ENCODE results near the gene RNASE13. TPM values are rescaled to one million over a fixed set of nuclear protein-coding genes. Genes with fewer than 3 reads are reported as not detected.
A peak's percentile ranks its signal among the peaks of the same experiment; 100 is the strongest.
"Not testable (repeated sequence)": the region's sequence is repeated elsewhere in the genome, so short reads cannot be mapped to it uniquely, and the experiment has no call there.

The RNASE13 gene
- total RNA-seq, 4 donors from 2014 or later, result not detected

GRCh38 chr14:21014761-21015190 is 19.8 kb downstream of the RNASE13 start:
- intact Hi-C loops (cut with DNase I; ENCODE audit: low total_unique reads), result loop anchor here (10.0 kb wide), 1 partner anchor 80 kb away; the partner anchor contains the start of gene ZNF219
- peak; percentile 89 to 97 for DNase-seq (ENCODE audit: low spot score in 2 of 2)
- 2% methylated on average over 4 of the region's 4 CpGs for WGBS, 2 donors
- H3K4me3 ChIP-seq (ENCODE audit: low read depth, poor library complexity, severe bottlenecking), result no peak overlapping the region
- TF ChIP-seq POLR2A (IDR thresholded peaks at IDR 0.05) (no peak), CTCF (IDR thresholded peaks at IDR 0.05) (peak in 1 of 3 donors; percentile 70)

- peak in 1 of 2 donors; percentile 66 for DNase-seq (ENCODE audit: low spot score in 2 of 2)
These were observed 23.5 kb downstream of the RNASE13 start for GRCh38 chr14:21011136-21011535.

GRCh38 chr14:21009721-21010120 is 24.9 kb downstream of the RNASE13 start:
- not testable (repeated sequence) for DNase-seq (ENCODE audit: low spot score in 2 of 2); H3K4me3 ChIP-seq (ENCODE audit: low read depth, poor library complexity, severe bottlenecking)
- WGBS, 2 donors, result 83% methylated on average over 3 of the region's 3 CpGs
- intact Hi-C loops (cut with DNase I; ENCODE audit: low total_unique reads), result loop anchor here (10.0 kb wide), 1 partner anchor 85 kb away; the partner anchor contains the start of gene ZNF219

More at GRCh38 chr14:21011136-21011535, 23.5 kb downstream of the RNASE13 start:
- intact Hi-C loops (cut with DNase I; ENCODE audit: low total_unique reads), result loop anchor here (10.0 kb wide), 1 partner anchor 84 kb away; the partner anchor contains the start of gene ZNF219
- TF ChIP-seq CTCF (IDR thresholded peaks at IDR 0.05) (no peak), POLR2A (IDR thresholded peaks at IDR 0.05) (no peak)
- whole genome bisulfite sequencing, 2 donors, result 63 to 87% methylated on average over 1 of the region's 1 CpG
- H3K4me3 ChIP-seq (ENCODE audit: low read depth, poor library complexity, severe bottlenecking), result no peak overlapping the region

- TF ChIP-seq CTCF (IDR thresholded peaks at IDR 0.05), result no peak
- TF ChIP-seq POLR2A (IDR thresholded peaks at IDR 0.05), result no peak
- intact Hi-C loops (cut with DNase I; ENCODE audit: low total_unique reads), result no loop called here
- DNase-seq (ENCODE audit: low spot score in 2 of 2), result peak in 1 of 2 donors; percentile 32
- WGBS, 2 donors, result 88 to 90% methylated on average over 14 of the region's 14 CpGs
- H3K4me3 ChIP-seq (ENCODE audit: low read depth, poor library complexity, severe bottlenecking), result no peak overlapping the region
These were observed 30.7 kb downstream of the RNASE13 start for GRCh38 chr14:21003788-21004346.

- DNase-seq (ENCODE audit: low spot score in 2 of 2), result no peak
- WGBS, 2 donors, result 71 to 82% methylated on average over 5 to 7 of the region's 7 CpGs
- intact Hi-C loops (cut with DNase I; ENCODE audit: low total_unique reads), result no loop called here
- no peak overlapping the region for H3K4me3 ChIP-seq (ENCODE audit: low read depth, poor library complexity, severe bottlenecking)
- TF ChIP-seq POLR2A (IDR thresholded peaks at IDR 0.05) (no peak), CTCF (IDR thresholded peaks at IDR 0.05) (no peak)
These were observed 33.4 kb downstream of the RNASE13 start for GRCh38 chr14:21001218-21001617.

- DNase-seq (ENCODE audit: low spot score in 2 of 2), result no peak
- intact Hi-C loops (cut with DNase I; ENCODE audit: low total_unique reads), result no loop called here
- H3K4me3 ChIP-seq (ENCODE audit: low read depth, poor library complexity, severe bottlenecking), result no peak overlapping the region
- WGBS, 2 donors, result 48 to 64% methylated on average over 4 of the region's 4 CpGs
- no peak for TF ChIP-seq CTCF (IDR thresholded peaks at IDR 0.05)
- TF ChIP-seq POLR2A (IDR thresholded peaks at IDR 0.05), result no peak
These were observed 35.0 kb downstream of the RNASE13 start for GRCh38 chr14:20999591-20999990.
